ENCODE data around the gene RPRD1B. TPM values are rescaled to one million over a fixed set of nuclear protein-coding genes. Genes with fewer than 3 reads are reported as not detected.
A peak's percentile ranks its signal among the peaks of the same experiment; 100 is the strongest.

The RPRD1B gene
- polyA plus RNA-seq, 1 of the 3 experiments (the other 2 are of a cell fraction) = 11.8 TPM

DNA sequence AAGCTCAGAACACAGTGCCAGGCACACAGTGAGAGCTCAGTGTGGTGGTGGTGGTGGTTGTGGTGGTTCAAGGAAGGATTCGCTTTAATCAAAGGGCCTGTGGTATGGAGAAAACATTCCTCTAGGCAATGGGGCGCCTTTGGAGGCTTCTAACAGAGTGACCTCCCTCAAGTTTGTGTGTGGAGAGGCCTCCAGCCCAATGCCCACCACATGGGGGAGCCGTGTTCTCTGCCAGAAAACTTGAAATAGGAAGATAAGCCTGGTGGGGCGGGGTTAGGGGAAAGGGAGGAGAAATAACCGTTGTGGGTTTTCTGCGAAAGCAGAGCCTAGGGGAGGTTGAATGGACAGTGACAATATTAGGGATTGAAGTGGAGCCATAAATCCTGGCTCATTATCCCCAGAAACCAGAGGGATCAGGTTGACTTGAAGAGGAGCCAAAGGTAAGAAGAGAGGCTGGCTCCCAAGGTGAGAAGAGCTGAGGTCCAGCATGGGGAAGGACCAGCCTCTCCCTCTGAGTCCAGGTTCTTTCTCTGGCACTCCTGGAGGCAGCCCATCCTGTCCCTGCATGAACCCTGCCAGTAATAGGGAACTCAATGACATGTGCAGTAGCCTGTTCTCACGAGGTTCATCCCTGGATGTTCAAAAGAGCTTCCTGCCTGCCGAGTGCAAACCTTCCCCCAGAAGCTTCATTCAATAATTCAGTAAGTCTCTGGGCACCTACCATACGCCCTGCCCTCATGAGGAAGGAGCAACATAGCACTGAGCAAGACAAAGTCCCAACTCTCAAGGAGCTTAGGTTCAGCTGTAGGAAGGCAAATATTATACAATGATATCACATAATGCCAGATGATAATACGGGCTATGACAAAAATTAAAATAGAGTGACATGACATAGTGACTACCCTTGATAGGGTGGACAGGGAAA, 80.1 kb downstream of the RPRD1B start:
- no peaks in the 10 kb centered on the region for H3K27me3 ChIP-seq (ENCODE audit: insufficient read depth)
- CTCF ChIA-PET = interaction anchor here (1.0 to 7.0 kb wide), 9 partner anchors 30 to 108 kb away, joined by 3 to 44 read pairs (median 8); partner anchors contain the start of gene TGM2
- no peak overlapping the region for H3K9ac ChIP-seq
- POLR2A ChIA-PET = no interaction called here
- peak overlapping the region; percentile 58 to 65 for H3K27ac ChIP-seq (ENCODE audit: low read depth in 2 of 2, low read length in 1 of 2)
- H2AFZ ChIP-seq (ENCODE audit: low read depth) = no peak overlapping the region
- H3K9me3 ChIP-seq = no peaks in the 10 kb centered on the region
- peaks cover 38 to 42% of the 10 kb centered on the region in 2 experiments for H3K4me1 ChIP-seq (ENCODE audit: control insufficient read depth in 1 of 2, insufficient read depth in 2 of 2, low read depth in 1 of 2, low read length in 1 of 2)
- no peak for DNase-seq
- H3F3A ChIP-seq (replicated peaks; ENCODE audit: insufficient read depth) = peaks cover 65% of the 10 kb centered on the region
- no peaks in the 10 kb centered on the region for H3K9me2 ChIP-seq
- H3K4me3 ChIP-seq (ENCODE audit: low read depth in 2 of 2, low read length in 1 of 2) = no peak overlapping the region
- H3K36me3 ChIP-seq (replicated peaks in 1 of 2; ENCODE audit: control insufficient read depth in 1 of 2, insufficient read depth in 2 of 2, low read length in 1 of 2) = no peaks in the 10 kb centered on the region
- H3K4me2 ChIP-seq = no peak overlapping the region
- 70% methylated on average over 10 of the region's 10 CpGs for WGBS (ENCODE audit: low lambda C conversion rate)
- no peaks in the 10 kb centered on the region; the same call in 1 of the 2 replicates for H4K20me1 ChIP-seq (ENCODE audit: insufficient read depth)
- TF ChIP-seq RAD21 (IDR thresholded peaks at IDR 0.05; ENCODE audit: low read length) (peak; percentile 66), SMC3 (IDR thresholded peaks at IDR 0.05; ENCODE audit: low read depth, low read length) (peak; percentile 50)
- TF ChIP-seq, protein P1, sequence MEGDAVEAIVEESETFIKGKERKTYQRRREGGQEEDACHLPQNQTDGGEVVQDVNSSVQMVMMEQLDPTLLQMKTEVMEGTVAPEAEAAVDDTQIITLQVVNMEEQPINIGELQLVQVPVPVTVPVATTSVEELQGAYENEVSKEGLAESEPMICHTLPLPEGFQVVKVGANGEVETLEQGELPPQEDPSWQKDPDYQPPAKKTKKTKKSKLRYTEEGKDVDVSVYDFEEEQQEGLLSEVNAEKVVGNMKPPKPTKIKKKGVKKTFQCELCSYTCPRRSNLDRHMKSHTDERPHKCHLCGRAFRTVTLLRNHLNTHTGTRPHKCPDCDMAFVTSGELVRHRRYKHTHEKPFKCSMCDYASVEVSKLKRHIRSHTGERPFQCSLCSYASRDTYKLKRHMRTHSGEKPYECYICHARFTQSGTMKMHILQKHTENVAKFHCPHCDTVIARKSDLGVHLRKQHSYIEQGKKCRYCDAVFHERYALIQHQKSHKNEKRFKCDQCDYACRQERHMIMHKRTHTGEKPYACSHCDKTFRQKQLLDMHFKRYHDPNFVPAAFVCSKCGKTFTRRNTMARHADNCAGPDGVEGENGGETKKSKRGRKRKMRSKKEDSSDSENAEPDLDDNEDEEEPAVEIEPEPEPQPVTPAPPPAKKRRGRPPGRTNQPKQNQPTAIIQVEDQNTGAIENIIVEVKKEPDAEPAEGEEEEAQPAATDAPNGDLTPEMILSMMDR (IDR thresholded peaks at IDR 0.05) = peak; percentile 57
- TF ChIP-seq, protein P2, sequence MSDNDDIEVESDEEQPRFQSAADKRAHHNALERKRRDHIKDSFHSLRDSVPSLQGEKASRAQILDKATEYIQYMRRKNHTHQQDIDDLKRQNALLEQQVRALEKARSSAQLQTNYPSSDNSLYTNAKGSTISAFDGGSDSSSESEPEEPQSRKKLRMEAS (IDR thresholded peaks at IDR 0.05; ENCODE audit: low read depth) = no peak
- H3K79me2 ChIP-seq (ENCODE audit: insufficient read depth) = no peaks in the 10 kb centered on the region

DNA sequence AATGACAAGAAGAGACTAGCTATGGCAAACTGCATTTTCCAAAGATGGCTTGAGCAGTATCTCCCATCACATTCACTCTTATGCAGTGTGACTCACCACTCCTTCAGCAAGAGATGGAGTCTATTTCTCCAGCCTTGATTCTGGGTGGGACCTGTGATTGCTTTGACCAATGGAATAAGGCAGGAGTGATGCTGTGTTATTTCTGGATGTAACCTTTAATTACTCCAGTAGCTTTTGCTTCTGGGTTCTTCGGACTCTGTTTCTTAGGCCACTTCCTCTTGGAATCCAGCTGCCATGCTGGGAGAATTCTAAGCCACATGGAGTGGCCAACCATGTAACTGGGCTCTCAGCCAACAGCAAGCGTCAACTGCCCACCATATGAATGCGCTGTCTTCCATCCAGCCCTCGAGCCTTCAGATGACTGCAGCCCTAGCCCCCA, 80.8 kb downstream of the RPRD1B start:
- H3F3A ChIP-seq (replicated peaks; ENCODE audit: insufficient read depth) = peaks cover 65% of the 10 kb centered on the region
- POLR2A ChIA-PET = interaction anchor here (0.9 kb wide), 1 partner anchor 19 kb away, joined by 3 read pairs; no protein-coding TSS in a partner anchor
- no peaks in the 10 kb centered on the region for H3K36me3 ChIP-seq (replicated peaks in 1 of 2; ENCODE audit: control insufficient read depth in 1 of 2, insufficient read depth in 2 of 2, low read length in 1 of 2)
- H3K79me2 ChIP-seq (ENCODE audit: insufficient read depth) = no peaks in the 10 kb centered on the region
- peak overlapping the region; percentile 58 to 65 for H3K27ac ChIP-seq (ENCODE audit: low read depth in 2 of 2, low read length in 1 of 2)
- no peaks in the 10 kb centered on the region for H3K9me2 ChIP-seq
- 0 out of 2 replicates have a peak overlapping the region, but pooled peaks have one; percentile 5 for H3K4me2 ChIP-seq
- H3K9ac ChIP-seq = no peak overlapping the region
- WGBS (ENCODE audit: low lambda C conversion rate) = 84% methylated on average over 4 of the region's 4 CpGs
- peaks cover 31 to 35% of the 10 kb centered on the region in 2 experiments for H3K4me1 ChIP-seq (ENCODE audit: control insufficient read depth in 1 of 2, insufficient read depth in 2 of 2, low read depth in 1 of 2, low read length in 1 of 2)
- CTCF ChIA-PET = interaction anchor here (0.7 to 7.0 kb wide), 9 partner anchors 31 to 108 kb away, joined by 3 to 44 read pairs (median 7); partner anchors contain the start of gene TGM2
- no peaks in the 10 kb centered on the region for H3K27me3 ChIP-seq (ENCODE audit: insufficient read depth)
- H3K4me3 ChIP-seq (ENCODE audit: low read depth in 2 of 2, low read length in 1 of 2) = no peak overlapping the region
- no peak overlapping the region for H2AFZ ChIP-seq (ENCODE audit: low read depth)
- DNase-seq = no peak
- no peaks in the 10 kb centered on the region for H3K9me3 ChIP-seq
- H4K20me1 ChIP-seq (ENCODE audit: insufficient read depth) = no peaks in the 10 kb centered on the region; the same call in 1 of the 2 replicates
- TF ChIP-seq RAD21 (IDR thresholded peaks at IDR 0.05; ENCODE audit: low read length) (no peak), TCF12 (IDR thresholded peaks at IDR 0.05) (no peak), CHD2 (IDR thresholded peaks at IDR 0.05; ENCODE audit: low read length, partially characterized antibody) (no peak), JUND (IDR thresholded peaks at IDR 0.05) (peak; percentile 50; the same call in 1 of the 2 replicates), MXI1 (IDR thresholded peaks at IDR 0.05; ENCODE audit: low read depth, low read length) (no peak), GABPA (IDR thresholded peaks at IDR 0.05; ENCODE audit: low read depth) (0 out of 2 replicates have a peak, but pooled peaks have one; percentile 13), EZH2phosphoT487 (IDR thresholded peaks at IDR 0.05; ENCODE audit: borderline replicate concordance, low read depth) (no peak), YY1 (IDR thresholded peaks at IDR 0.05; ENCODE audit: low read depth) (no peak), RCOR1 (IDR thresholded peaks at IDR 0.05; ENCODE audit: low read length) (no peak), TAF1 (IDR thresholded peaks at IDR 0.05; ENCODE audit: borderline replicate concordance, low read depth, low read length) (no peak)
- TF ChIP-seq, protein P3, sequence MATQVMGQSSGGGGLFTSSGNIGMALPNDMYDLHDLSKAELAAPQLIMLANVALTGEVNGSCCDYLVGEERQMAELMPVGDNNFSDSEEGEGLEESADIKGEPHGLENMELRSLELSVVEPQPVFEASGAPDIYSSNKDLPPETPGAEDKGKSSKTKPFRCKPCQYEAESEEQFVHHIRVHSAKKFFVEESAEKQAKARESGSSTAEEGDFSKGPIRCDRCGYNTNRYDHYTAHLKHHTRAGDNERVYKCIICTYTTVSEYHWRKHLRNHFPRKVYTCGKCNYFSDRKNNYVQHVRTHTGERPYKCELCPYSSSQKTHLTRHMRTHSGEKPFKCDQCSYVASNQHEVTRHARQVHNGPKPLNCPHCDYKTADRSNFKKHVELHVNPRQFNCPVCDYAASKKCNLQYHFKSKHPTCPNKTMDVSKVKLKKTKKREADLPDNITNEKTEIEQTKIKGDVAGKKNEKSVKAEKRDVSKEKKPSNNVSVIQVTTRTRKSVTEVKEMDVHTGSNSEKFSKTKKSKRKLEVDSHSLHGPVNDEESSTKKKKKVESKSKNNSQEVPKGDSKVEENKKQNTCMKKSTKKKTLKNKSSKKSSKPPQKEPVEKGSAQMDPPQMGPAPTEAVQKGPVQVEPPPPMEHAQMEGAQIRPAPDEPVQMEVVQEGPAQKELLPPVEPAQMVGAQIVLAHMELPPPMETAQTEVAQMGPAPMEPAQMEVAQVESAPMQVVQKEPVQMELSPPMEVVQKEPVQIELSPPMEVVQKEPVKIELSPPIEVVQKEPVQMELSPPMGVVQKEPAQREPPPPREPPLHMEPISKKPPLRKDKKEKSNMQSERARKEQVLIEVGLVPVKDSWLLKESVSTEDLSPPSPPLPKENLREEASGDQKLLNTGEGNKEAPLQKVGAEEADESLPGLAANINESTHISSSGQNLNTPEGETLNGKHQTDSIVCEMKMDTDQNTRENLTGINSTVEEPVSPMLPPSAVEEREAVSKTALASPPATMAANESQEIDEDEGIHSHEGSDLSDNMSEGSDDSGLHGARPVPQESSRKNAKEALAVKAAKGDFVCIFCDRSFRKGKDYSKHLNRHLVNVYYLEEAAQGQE (IDR thresholded peaks at IDR 0.05; ENCODE audit: low read depth, low read length) = no peak
- TF ChIP-seq, protein P4, sequence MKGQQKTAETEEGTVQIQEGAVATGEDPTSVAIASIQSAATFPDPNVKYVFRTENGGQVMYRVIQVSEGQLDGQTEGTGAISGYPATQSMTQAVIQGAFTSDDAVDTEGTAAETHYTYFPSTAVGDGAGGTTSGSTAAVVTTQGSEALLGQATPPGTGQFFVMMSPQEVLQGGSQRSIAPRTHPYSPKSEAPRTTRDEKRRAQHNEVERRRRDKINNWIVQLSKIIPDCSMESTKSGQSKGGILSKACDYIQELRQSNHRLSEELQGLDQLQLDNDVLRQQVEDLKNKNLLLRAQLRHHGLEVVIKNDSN (IDR thresholded peaks at IDR 0.05; ENCODE audit: borderline replicate concordance, low read depth) = no peak
- TF ChIP-seq, protein P5, sequence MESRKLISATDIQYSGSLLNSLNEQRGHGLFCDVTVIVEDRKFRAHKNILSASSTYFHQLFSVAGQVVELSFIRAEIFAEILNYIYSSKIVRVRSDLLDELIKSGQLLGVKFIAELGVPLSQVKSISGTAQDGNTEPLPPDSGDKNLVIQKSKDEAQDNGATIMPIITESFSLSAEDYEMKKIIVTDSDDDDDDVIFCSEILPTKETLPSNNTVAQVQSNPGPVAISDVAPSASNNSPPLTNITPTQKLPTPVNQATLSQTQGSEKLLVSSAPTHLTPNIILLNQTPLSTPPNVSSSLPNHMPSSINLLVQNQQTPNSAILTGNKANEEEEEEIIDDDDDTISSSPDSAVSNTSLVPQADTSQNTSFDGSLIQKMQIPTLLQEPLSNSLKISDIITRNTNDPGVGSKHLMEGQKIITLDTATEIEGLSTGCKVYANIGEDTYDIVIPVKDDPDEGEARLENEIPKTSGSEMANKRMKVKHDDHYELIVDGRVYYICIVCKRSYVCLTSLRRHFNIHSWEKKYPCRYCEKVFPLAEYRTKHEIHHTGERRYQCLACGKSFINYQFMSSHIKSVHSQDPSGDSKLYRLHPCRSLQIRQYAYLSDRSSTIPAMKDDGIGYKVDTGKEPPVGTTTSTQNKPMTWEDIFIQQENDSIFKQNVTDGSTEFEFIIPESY (IDR thresholded peaks at IDR 0.05; ENCODE audit: borderline replicate concordance, low read depth) = no peak
